Measurements from ENCODE around the gene NAGPA.

NAGPA gene

DNA sequence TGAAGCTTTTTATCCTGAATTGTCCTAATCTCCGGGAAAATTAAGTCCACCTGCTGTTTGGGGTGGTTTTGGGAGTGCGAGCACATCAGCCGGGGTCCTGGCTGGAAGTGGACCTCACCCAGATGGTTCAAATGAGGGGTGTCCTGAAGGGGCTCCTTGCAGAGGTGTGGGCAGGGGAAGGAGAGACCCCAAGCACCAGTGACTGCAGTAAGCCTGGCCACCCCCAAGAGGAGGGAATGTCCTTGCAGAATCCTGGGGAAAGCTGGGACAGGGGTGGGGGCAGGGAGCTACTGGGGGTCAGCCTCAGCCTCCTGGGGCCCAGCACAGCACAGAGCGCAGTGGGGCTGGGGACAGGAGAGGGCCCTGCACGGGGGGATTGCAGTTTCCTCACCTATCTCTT, 29.4 kb downstream of the NAGPA start:
- DNase-seq (ENCODE audit: low read depth in 3 of 3, low spot score in 1 of 3), result no peak

DNA sequence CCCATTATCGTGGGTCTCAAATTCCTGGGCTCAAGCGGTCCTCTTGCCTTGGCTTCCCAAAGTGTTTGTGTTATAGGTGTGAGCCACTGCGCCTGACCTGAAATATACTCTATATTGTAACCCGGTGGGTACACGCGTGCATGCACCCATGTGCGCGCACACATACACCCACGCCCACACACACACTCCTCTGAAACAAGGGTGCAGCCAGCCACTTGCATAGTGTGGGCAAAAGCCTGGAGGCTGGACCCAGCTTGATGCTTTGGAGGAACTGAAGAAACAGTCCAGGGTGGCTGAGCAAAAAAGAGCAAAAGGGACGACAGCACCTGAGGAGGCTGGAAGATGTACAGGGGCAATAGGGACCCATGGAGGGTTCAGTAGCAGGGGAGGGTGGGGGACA, 29.9 kb downstream of the NAGPA start:
- DNase-seq (ENCODE audit: low read depth in 3 of 3, low spot score in 1 of 3), result no peak

DNA sequence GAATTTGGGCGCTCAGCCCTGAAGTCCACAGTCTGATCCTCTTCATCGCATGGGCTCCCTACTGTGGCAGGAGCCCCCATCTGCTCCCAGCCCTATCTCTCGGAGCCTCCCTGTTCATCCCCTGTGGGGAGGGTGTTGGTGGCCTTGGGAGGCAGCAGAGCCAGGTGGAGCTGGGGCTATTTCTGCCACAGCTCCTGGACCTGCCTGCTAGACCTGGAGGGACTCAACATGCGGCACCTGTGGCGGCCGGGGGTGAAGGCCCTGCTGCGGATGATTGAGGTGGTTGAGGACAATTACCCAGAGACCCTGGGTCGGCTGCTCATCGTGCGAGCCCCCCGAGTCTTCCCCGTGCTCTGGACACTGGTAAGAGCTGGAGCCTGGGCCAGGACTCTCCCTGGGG, 30.5 kb downstream of the NAGPA start:
- DNase-seq (ENCODE audit: low read depth in 3 of 3, low spot score in 1 of 3), result no peak

DNA sequence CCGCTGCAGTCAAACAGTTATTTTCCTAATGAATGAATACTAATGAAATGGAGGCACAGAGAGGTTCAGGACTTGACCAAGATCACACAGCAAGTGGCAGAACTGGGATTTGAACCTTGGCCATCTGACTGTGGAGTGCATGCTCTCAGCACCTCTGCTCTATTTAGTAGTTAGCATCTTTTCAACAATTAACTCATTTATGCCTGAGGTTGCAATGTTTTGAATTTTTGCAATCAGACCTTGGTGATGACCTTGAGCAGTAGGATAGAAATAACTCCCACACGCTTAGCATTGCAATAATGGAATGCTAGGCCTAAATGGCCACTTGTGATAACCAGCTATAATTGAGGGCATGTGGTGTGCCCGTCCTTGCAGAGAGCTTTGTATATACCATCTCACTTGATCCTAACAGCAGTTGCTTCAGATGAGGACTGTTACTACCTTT, 31.0 kb downstream of the NAGPA start:
- DNase-seq (ENCODE audit: low read depth in 3 of 3, low spot score in 1 of 3), result no peak

DNA sequence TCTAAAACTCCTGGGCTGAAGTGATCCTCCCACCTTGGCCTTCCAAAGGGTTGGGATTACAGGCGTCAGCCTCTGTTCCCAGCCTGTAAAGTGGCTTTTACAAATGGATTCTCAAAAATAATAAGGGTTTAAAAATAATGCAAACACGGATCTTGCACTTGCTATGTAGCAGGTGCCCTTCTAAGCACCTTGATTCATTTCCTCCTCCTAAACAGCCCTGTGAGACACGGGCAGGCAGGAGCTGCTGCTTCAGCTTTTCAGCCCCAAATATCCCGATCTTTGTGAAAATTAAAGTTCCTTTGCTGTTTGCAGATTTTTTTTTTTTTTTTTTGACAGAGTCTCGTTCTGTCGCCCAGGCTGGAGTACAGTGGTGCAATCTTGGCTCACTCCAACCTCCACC, 31.7 kb downstream of the NAGPA start:
- DNase-seq (ENCODE audit: low read depth in 3 of 3, low spot score in 1 of 3), result no peak

DNA sequence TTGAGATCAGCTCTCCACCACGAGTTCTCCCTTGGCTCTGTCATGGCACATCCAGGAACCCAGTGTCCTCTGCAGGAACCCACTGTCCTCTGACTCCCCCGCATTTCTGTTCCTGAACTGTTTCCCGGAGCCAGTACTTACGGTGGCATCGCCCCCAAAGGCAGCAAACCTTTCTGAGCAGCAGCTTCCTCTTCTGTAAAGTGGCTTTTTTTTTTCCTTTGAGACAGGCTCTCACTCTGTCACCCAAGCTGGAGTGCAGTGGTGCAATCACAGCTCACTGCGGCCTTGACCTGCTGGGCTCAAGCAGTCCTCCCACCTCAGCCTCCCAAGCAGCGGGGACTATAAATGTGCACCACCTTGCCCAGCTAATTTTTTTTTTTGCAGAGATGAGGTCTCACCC, 32.2 kb downstream of the NAGPA start:
- DNase-seq (ENCODE audit: low read depth in 3 of 3, low spot score in 1 of 3), result no peak

DNA sequence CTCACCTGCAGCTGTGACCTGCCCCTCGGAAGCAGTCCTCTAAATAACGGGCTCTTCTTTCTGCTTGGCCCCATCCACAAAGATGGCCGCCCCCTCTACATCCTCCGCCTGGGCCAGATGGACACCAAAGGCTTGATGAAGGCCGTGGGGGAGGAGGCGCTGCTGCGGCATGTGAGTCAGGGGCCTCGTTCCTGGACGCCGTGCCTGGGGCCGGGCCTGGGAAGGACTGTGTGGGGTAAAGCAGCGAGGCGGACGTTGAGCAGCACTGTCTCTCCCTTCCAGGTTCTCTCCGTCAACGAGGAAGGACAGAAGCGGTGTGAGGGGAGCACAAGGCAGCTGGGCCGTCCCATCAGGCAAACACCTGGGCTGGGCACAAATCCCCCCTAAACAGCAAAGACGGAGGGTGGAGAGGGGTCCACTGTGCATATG, 33.1 kb downstream of the NAGPA start:
- no peak for DNase-seq (ENCODE audit: low read depth in 3 of 3, low spot score in 1 of 3)

DNA sequence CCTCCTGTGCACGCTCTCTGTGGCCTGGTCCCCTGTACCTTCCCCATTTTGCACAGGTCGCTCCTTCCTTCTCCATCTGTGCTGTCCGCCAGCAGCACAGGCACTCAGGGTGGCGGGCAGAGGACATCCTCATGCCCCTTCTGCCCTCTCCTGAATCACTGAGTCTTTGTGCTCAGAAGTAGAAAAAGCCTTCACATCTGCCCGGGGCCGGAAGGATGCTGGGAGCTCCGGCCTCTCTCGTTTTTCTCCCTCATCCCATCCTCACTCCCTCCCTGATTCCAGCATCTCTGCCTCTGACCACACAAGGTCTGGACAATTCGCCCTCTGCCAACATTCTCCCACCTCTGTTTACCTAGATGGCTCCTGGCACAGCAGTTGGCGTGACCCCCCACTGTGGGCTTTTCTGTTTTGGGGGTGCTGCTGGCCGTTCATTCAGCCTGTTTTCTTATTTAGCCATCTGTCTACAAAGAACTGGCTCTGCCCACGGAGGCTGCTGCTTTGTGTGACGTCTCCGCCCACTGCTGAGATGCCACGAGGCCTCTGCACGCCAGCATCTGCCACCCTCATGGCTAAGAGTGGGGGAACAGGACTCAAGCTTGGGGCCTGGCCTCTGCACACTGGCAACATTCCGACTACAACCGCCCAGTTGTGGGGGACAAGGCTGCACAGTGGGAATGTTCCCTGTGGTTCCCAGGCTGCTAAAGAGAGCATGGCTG, 38.9 kb downstream of the NAGPA start:
- no peak for DNase-seq (ENCODE audit: low read depth in 3 of 3, low spot score in 1 of 3)

DNA sequence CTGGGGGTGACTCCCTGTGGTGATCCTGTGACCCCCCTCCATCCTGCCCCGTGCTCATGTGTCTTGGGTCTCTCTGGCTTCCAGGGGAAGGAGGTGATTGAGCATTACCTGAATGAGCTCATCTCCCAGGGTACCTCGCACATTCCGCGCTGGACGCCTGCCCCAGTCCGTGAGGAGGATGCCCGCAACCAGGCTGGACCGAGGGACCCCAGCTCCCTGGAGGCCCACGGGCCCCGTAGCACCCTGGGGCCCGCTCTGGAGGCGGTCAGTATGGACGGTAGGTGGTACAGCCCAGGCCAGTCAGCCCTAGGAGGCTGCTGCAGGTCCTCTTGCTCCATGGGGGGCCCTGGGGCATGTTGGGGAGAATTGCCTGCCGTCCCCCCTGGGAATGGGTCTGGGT, 42.0 kb downstream of the NAGPA start:
- DNase-seq (ENCODE audit: low read depth in 3 of 3, low spot score in 1 of 3), result no peak

DNA sequence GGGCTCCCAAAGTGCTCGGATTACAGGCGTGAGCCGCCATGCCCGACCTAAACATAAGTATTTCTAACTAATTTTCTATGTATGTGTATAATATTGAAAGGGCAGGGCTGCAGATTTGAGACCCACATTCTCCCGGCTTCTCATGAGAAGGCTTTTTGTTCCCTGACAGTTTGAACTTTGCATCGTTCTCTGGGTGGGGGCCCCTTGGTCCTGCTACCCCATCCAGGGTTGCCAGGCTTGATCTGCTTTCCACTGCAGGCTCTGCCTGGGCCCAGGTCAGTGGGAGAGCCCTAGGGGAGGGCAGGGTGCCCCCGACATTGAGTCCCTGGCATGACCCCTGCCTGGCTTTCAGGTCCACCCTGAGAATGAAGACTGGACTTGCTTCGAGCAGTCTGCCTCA, 43.3 kb downstream of the NAGPA start:
- DNase-seq (ENCODE audit: low read depth in 3 of 3, low spot score in 1 of 3), result no peak

DNA sequence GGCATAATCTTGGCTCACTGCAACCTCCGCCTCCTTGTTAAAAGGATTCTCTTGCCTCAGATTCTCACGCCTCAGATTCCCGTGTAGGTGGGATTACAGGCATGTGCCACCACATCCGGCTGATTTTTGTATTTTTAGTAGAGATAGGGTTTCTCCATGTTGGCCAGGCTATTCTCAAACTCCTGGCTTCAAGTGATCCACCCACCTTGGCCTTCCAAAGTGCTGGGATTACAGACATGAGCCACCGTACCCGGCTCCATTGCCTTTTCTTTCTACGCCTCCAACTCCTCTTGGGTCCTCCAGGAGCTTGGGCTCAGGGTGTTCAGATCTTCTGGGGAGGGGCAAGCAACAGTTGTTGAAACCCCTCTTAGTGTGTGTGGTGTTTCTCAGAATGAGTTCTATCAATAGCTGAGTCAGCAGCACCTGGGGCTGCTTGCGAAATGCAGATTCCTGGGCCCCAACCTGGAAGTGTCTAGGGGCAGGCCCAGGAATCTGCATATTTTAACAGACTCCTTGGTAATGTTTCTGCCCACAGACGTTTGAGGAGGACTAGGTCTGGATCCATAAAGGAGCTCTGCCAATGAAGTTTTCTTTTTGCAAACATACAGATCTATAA, 44.2 kb downstream of the NAGPA start:
- no peak for DNase-seq (ENCODE audit: low read depth in 3 of 3, low spot score in 1 of 3)

DNA sequence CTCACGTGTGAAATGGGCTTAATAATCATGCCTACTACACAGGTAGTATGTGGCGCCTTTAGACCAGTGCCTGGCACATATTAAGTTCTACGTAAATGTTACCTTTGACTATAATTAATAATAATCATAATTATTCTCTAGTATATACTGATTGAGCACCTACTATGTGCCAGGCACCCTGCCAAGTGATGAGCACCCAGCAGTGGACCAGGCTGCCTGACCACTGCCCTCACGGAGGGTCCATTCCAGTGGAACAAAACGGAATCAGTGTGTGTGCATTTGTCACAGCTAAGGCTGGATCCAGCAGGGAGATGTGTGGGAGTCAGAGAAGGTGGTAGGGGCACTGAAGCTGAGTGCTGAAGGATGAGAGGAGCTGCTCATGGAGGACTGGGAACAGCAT, 45.1 kb downstream of the NAGPA start:
- no peak for DNase-seq (ENCODE audit: low read depth in 3 of 3, low spot score in 1 of 3)

DNA sequence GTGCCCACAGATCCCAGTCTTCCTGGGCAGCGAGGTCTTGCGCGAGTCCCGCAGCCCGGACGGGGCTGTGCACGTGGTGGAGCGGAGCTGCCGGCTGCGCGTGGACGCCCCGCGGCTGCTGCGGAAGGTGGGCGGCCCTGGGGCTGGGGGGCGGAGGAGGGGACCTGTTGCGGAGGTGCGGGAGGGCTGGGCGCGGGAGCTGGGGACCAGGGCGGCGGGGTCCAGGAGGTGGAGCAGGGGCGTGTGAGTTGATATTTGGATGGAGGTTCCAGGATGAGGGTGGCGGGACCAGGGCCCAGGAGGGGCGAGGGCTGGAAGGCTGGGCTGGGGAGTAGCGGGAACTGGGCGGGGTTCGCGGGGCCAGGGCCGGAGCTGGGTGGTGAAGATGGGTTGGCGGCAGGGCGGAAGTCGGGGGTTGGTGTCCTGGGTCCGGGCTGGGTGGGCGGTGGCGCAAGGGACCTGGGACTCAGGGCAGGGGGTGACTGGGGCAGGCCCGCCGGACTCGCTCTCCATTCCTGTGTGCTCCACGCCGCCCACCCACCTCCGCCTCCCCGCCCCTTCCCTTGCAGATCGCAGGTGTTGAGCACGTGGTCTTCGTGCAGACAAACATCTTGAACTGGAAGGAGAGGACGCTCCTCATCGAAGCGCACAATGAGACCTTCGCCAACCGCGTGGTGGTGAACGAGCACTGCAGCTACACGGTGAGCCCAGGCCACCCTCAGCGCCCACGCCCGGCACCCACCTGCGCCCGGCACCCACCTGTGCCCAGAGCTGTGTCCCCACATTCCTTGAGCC, 46.0 kb downstream of the NAGPA start:
- DNase-seq (ENCODE audit: low read depth in 3 of 3, low spot score in 1 of 3), result no peak

DNA sequence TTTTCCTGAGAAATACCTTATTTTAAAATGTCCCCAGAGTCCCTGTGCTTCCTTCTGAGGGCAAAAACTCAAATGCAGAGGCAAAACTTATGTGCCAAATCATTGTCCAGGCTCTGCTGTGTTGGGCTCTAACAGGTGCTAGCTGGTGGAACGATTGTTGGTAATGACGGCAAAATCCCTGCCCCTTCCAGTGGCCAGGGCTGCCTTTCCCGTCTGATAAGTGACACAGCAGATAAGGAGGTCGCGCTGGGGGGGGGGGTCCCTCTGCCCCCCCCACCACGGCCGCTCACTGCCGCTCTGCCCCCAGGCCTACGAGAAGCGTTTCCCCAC, 46.5 kb downstream of the NAGPA start:
- no peak for DNase-seq (ENCODE audit: low read depth in 3 of 3, low spot score in 1 of 3)

DNA sequence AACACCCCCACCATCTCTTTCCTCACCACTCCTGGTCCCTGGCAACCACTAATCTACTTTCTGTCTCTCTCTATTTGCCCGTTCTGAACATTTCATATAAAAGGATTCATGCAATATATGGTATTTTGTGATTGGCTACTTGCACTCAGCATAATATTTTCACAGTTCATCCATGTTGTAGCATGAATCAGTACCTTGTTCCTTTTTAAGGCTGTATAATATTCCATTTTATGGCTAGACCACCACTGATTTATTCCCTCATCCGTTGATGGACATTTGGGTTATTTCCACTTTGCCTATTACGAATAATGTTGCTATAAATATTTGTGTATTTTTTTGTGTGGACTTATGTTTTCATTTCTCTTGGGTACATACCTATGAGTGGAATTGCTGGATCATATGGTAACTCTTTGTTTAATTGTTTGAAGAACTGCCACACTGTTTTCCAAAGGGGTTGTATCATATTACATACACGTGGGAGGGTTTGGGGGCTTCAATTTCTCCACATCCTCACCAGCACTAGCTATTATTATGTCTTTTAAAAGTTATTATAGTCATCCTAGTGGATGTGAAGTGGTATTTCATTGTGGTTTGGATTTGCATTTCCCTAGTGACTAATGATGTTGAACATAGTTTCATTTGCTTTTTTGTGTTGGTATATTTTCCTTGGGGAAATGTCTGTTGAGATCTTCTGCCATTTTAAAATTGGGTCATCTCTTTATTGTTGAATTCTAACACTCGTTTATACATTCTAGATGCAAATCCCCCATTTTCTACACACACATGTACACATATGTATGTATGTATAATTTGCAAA, 49.4 kb downstream of the NAGPA start:
- DNase-seq (ENCODE audit: low read depth in 3 of 3, low spot score in 1 of 3), result no peak

DNA sequence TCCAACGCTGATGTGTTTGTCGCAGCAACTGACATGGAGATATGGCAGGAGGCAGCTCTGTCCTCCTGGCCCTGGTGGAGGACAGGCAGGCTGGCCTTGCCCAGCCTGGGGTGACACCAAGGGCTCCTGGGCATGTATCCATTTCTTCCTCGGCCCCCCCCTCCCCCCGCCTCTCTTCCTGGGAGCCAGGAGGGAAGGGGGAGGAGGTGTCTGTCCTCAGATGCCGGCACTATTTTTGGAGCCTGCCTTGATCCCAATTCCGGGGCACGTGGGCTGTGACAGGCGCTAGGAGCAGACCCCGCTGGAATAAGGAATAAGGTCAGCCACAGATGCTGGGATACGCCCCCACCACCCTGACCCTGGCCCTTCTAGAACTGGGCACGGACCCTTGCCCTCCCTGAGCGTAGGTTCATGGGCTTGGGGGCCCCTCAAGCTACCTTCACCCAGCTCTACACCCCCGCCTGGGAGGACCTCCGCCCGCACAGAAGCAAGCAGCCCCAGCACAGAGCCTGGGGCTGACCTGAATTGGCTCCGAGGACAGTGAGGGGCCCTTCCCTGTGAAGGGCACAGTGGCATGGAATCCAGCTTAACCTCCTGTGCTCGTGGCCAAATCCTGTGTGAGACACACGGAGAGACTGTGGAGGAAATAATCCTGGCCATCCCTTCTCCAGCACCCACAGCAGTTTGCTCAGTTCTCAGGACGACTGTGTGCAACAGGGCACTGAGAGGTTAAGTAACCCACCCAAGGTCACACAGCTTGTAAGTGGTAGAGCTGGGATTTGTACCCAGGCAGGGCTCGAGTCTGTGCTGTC, 51.5 kb downstream of the NAGPA start:
- DNase-seq (ENCODE audit: low read depth in 3 of 3, low spot score in 1 of 3), result no peak

DNA sequence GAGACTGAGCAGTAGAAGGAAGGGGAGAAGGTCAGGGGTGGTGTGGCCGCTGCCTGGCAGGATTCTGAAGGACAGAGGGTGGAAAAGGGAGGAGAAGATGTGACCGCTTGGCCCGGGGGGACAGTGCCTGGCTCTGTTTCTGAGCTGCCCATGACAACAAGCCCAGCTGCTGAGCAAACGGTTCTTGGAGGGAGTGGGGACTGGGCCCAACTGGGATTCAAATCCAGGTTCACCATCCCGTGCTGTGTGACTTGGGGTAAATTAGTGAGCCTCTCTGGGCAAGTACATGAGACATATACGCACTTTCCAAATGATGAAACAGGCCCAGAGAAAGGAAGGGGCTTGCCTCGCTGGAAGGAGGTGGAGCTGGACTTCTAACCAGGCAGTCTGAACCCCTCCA, 52.3 kb downstream of the NAGPA start:
- no peak for DNase-seq (ENCODE audit: low read depth in 3 of 3, low spot score in 1 of 3)

DNA sequence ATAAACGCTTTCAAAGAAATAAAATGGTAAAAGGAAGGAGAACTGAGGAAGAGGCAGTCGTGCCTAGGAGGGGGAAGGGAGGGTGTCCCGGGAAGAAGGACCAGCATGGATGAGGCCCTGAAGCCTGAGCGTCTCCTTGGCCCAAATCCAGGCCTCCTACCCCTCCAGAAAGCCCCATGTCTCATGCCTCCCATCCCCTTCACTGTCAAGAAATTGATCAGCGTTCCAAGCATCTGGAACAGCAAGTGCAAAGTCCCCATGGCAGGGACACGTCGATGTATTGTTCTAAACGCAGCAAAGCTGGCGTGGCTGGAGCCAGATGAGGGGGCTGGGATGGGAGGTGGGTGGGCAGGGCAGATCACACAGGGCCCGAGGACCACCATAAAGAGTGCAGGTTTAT, 53.0 kb downstream of the NAGPA start:
- no peak for DNase-seq (ENCODE audit: low read depth in 3 of 3, low spot score in 1 of 3)

DNA sequence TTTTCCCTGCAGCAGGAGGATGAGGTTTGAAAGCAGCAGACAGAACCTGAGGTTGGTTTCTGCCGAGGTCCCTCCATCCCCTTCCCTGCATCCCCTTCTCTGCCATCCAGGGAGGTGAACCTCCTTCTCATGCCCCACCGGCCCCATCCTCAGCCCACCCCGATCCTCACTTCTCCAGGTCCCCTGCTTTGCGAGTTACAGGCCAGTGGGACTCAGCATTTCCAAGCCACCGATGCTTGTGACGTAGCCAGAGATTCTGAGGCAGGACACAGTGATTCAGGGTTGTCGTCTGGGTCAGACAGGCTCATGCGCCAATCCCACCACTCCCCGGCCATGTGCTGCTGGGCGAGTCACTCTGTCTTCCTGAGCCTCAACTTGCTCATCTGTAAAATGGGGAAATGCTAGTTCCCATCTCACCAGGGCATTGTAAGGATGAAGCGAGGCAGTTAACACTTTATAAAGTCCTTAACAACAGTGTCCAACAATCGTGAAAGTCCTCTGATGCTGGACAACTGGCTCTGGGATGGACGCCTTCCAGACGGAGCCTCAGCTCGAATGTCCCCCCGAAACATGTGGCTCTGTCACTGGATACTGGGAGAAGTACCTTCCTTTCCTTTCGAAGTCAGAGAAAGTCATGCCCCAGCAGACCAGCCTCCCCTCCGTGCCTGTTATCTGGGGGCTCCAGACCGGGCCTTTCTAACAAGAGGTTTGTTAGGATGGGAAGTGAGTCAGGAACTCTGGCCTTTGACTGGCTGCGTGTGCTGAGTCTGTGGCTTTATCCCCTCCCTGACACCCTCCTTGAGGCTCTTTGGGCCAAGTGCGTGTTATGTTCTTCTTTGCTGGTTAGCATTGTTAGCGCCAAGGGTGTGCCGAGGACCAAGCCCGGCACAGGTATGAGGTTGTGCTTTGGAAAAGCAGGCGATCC, 53.7 kb downstream of the NAGPA start:
- no peak for DNase-seq (ENCODE audit: low read depth in 3 of 3, low spot score in 1 of 3)

DNA sequence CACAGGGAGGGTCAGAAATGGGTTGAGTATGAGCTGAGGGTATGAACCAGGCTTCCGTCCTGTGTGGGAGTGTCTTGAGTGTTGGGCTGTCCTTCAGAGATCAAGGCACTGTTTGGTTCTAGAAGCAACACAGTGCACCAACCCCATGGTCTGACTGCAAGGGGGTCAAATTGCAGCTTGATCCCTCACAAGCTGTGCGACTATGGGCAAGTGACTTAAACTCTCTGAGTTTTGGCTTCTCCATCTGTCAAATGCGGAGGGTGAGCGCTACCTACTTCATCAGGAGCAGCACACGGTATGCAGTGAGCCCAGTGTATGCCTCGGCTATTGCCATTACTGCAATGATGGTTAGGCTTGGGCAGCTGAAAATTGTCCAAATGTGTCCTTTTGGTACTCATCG, 54.6 kb downstream of the NAGPA start:
- no peak for DNase-seq (ENCODE audit: low read depth in 3 of 3, low spot score in 1 of 3)

All from stimulated activated CD4-positive, alpha-beta T cell treated with anti-CD3 and anti-CD28 coated beads, TNF-alpha, amount 100 ng/mL, for 1 hour (primary cell).